Measurements from ENCODE around the gene PTPRG. TPM values are rescaled to one million over a fixed set of nuclear protein-coding genes. Genes with fewer than 3 reads are reported as not detected.

The PTPRG gene
- total RNA-seq, 1 donor from 2014 or later, result 11.1 TPM

- no peaks in the 10 kb centered on the region for H3K27me3 ChIP-seq (ENCODE audit: control insufficient read depth, insufficient read depth, low read length)
- peak; percentile 40 for FAIRE-seq
- H3K36me3 ChIP-seq (ENCODE audit: control insufficient read depth, insufficient read depth, low read length), result no peaks in the 10 kb centered on the region
- DNase-seq (ENCODE audit: low read depth), result no peak
- H3K4me3 ChIP-seq (ENCODE audit: low read depth, low read length), result no peak overlapping the region
- no peak for TF ChIP-seq CTCF (IDR thresholded peaks at IDR 0.05; ENCODE audit: insufficient read depth, low read length, severe bottlenecking)
Measured at GRCh38 chr3:62167566-62168262, 606.3 kb downstream of the PTPRG start.

GRCh38 chr3:62168356-62168755 is 607.0 kb downstream of the PTPRG start:
- H3K27me3 ChIP-seq (ENCODE audit: control insufficient read depth, insufficient read depth, low read length), result no peaks in the 10 kb centered on the region
- no peaks in the 10 kb centered on the region for H3K36me3 ChIP-seq (ENCODE audit: control insufficient read depth, insufficient read depth, low read length)
- FAIRE-seq (no peak), DNase-seq (ENCODE audit: low read depth) (no peak)
- no peak overlapping the region for H3K4me3 ChIP-seq (ENCODE audit: low read depth, low read length)
- TF ChIP-seq CTCF (IDR thresholded peaks at IDR 0.05; ENCODE audit: insufficient read depth, low read length, severe bottlenecking), result no peak

- DNase-seq (ENCODE audit: low read depth), result peak; percentile 45
- Histone ChIP-seq H3K27me3 (ENCODE audit: control insufficient read depth, insufficient read depth, low read length) (no peaks in the 10 kb centered on the region), H3K4me3 (ENCODE audit: low read depth, low read length) (no peak overlapping the region), H3K36me3 (ENCODE audit: control insufficient read depth, insufficient read depth, low read length) (no peaks in the 10 kb centered on the region)
- no peak for FAIRE-seq
- TF ChIP-seq CTCF (IDR thresholded peaks at IDR 0.05; ENCODE audit: insufficient read depth, low read length, severe bottlenecking), result no peak
Measured at GRCh38 chr3:62169906-62170660, 608.7 kb downstream of the PTPRG start.

GRCh38 chr3:62171789-62172188 is 610.4 kb downstream of the PTPRG start:
- no peak for FAIRE-seq
- no peaks in the 10 kb centered on the region for H3K36me3 ChIP-seq (ENCODE audit: control insufficient read depth, insufficient read depth, low read length)
- H3K27me3 ChIP-seq (ENCODE audit: control insufficient read depth, insufficient read depth, low read length), result no peaks in the 10 kb centered on the region
- no peak for DNase-seq (ENCODE audit: low read depth)
- no peak overlapping the region for H3K4me3 ChIP-seq (ENCODE audit: low read depth, low read length)
- no peak for TF ChIP-seq CTCF (IDR thresholded peaks at IDR 0.05; ENCODE audit: insufficient read depth, low read length, severe bottlenecking)

- DNase-seq (ENCODE audit: low read depth), result no peak
- Histone ChIP-seq H3K4me3 (ENCODE audit: low read depth, low read length) (no peak overlapping the region), H3K36me3 (ENCODE audit: control insufficient read depth, insufficient read depth, low read length) (no peaks in the 10 kb centered on the region), H3K27me3 (ENCODE audit: control insufficient read depth, insufficient read depth, low read length) (no peaks in the 10 kb centered on the region)
- no peak for TF ChIP-seq CTCF (IDR thresholded peaks at IDR 0.05; ENCODE audit: insufficient read depth, low read length, severe bottlenecking)
- FAIRE-seq, result no peak
Measured at GRCh38 chr3:62172199-62172598, 610.8 kb downstream of the PTPRG start.
